NCI-H2171 treated with DMSO at 0.1 percent for 48 hours (cell line): ENCODE results near the gene MAT1A.

Experiments used
- DNase-seq: peaks from one replicate; lab custom pipeline; 2025; lab: John Stamatoyannopoulos, UW

Gene MAT1A

GRCh38 chr10:80281784-80282765 is 7.4 kb downstream of the MAT1A start:
- DNase-seq, result no peak

GRCh38 chr10:80281292-80281691 is 8.2 kb downstream of the MAT1A start:
- DNase-seq, result no peak

DNA sequence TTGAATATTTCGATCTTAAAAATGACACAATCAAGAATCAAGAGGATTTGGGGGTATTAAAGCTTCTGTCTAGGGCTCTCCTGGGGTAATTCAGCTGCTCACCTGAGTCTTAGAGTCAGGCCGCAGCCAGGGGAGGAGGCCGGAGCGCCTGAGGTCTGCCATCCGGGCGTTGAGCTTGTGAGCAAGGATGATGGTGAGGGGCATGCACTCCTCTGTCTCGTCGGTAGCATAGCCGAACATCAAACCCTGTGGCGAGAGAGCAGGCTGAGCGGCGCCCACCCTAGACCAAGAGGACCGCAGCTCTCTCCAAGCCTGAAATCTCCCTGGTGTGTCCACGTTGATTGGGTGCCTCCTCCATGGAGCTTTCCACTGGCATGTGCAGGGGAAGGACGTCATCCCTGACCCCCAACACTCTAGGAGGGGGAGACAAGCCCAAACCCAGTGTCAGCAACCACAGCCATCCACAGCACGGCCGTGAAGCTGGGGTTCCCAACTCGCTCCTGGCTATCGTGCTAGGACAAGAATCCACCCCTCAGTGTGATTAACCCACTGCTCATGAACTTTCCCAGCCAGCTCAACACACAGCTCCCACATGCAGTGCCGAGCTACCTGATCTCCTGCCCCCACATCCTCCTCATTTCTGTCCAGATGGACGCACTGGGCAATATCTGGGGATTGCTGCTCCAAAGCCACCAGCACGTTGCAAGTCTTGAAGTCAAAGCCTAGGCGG is 9.2 kb downstream of the MAT1A start:
- no peak for DNase-seq

DNA sequence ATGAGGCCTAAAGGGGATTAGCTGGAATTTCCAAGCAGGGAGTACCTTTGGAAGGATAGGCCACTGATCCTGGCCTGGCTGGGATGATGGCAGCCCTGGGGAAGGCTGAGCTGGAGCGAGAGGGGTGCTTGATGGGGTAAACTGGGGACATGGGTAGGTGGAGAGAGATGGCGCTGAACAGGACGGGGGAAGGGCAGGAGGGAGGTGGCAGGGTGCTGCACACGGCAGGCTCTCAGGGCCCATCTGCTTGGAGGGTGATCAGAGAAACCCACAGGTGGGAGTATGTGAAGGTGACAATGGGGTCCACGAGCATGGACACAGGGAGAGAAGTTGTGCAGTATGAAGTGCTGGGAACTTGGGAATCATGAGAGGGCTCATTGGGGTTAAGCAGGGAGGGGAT is 10.3 kb downstream of the MAT1A start:
- DNase-seq, result no peak

DNA sequence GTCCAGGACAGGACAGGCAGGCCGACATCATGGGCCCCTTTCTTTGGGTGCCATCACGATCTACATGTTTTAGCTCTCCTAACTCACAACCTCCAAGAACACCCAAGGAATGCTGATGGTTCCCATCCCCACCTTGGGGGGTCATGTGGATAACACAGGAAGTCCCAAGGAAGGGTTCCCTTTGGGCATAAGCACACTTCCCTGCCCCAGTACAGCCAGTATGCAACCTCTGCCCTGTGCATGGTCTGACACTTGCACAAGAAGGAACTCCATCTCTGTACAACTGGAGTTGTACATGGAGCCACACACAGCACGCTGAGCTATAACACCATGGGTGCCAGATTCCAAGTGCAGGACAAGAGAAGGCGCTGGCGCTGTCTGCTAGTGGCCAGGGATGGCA is 11.0 kb downstream of the MAT1A start:
- DNase-seq, result no peak

DNA sequence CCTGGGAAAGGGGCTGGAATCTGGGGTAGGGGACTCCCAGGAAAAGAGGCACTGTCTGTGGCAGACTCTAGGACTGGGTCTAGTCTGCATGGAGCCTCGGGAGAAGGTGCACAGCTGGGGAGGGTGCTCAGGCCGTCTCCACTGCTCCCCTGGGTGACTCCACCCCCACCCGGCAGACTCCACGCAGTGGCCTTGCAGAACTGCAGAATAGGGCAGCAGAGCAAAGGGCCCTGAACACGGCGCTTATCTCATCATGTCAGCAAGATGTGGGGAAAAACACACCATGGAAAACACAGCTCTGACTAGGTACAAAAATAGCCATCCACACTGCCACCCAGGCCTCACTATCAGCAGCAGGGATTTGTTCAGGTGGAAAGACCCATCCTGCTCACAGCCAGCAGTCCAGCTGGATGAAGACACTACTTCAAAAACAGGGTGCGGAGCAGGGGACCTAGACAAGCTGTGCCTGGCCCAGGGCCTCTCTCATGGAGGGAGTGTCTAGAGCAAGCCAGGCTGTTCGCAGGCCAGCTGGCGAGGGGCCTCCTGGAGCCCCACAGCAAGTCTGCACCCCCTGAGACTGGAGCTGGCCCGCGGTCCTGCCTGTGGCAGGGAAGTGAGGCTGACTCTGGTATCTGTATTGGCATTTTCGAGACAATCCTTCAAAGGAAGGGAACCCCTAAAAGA is 11.7 kb downstream of the MAT1A start:
- no peak for DNase-seq

GRCh38 chr10:80277016-80277415 is 12.4 kb downstream of the MAT1A start:
- DNase-seq, result no peak

GRCh38 chr10:80276335-80276734 is 13.1 kb downstream of the MAT1A start:
- DNase-seq, result no peak

- DNase-seq, result no peak
Measured at GRCh38 chr10:80275756-80276155, 13.7 kb downstream of the MAT1A start.

DNA sequence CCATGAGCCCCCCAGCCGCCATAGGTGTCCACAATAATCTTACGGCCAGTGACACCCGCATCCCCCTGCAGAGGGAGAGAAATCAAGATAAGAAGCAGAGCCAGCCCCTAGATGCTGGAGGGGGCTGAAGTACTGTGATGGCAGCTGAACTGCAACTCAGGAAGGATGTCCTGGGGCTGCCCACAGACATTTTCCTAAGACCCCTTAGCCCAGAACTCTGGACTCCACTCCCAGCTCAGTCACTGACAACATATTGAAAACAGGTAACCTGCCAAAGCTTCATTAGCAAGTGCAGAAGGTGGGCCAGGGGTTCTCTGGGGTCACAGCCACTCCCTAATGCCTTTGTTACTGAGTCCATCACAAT is 14.3 kb downstream of the MAT1A start:
- no peak for DNase-seq

DNA sequence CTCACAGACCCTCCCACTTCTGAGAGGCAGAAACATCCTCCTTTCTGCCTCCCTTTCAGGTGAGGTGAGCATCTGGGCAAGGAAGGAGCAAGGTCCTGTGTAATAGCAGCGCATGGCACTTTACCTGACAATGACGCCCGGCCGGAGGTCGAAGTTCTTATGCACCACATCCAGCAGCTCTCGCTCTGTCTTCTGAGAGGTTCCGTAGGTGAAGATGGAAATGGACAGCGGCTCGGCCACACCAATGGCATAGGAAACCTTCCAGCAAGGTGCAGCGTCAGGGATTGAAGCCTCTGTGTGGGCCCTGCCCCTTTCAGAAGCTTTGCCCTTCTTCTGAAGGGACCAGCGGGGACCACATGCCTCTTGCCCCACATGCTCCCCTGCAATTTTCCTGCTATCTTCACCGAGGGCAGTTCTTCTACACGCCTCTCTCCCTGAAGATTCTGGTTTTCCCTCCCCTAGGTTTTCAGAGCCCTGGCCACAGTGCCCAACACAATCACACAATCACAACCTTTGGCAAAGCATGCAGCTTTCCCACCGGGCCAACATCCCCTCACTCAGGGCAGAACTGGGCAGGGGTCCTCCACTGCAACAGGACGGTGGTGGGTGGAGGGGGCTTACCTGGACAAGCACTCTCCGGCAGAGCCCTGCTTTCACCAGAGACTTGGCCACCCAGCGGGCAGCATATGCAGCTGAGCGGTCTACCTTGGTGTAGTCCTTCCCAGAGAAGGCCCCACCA is 14.9 kb downstream of the MAT1A start:
- no peak for DNase-seq

DNA sequence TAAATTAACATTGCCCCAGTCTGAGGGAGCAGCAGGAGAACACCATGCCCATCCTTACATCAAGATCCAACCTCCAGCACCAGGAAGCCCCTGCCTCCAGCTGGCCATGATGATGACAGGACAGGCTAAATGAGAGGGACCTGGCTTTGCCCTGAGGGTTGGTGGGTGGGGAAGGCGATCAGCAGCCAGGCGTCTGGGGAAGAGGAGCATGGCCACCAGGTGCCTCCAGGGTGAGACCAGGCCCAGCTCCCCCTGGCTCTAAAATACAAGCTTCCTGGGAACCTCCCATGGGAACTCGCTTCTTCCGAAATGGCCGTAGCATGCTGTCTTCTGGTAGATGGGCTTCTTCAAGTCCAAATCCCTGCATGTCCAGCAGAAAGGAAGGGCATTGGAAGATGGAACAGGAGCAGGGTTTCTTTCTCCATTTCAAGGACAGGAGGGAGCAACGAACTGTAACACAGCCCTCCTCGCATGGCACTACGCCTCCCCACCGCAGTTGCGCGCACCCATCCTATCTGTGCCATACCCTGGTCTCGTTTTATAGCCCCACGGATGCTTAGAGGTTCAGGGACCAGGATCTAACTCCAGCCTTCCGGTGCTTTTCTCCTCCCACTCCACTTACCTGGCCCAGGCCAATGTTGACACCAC is 15.8 kb downstream of the MAT1A start:
- no peak for DNase-seq

GRCh38 chr10:80272793-80273522 is 16.5 kb downstream of the MAT1A start:
- no peak for DNase-seq

DNA sequence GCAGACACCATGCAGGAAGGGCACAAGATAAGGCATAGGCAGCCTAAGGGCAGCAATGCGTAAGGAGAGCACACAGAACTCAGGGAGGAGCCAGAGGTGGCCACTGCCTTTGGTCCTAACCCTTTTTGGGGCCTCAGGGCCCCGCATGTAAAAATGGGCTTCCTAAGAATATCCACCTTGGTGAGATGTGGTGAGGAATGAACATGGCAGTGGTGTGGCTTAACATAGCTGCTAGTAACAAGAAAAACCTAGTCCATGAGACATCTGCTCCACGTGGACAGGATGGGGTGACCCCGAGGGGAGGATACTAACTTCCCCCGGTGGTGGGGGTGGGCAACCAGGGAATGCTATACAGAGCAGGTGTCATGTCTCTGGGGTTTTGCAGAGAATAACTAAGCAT is 18.0 kb downstream of the MAT1A start:
- no peak for DNase-seq

GRCh38 chr10:80270887-80271286 is 18.6 kb downstream of the MAT1A start:
- no peak for DNase-seq

- no peak for DNase-seq
Measured at GRCh38 chr10:80268938-80269588, 20.4 kb downstream of the MAT1A start.

DNA sequence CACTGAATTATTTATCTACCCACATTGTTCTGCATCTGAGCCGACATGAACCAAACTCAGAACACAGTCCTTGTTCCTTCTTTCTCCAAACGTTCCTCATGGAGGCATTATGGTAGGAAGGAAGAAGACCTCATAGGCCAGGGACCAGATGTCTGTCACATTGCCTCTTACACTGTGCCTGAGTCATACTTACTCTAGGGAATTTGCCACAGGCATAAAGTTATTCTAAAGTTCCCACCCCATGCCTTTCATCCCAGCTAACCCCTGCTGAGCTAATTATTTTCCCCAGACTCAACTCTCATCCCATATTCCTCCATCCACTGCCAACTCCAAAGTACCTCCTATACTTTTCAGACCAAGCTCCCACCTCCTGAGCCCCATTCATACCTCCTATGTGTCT is 21.2 kb downstream of the MAT1A start:
- no peak for DNase-seq

DNA sequence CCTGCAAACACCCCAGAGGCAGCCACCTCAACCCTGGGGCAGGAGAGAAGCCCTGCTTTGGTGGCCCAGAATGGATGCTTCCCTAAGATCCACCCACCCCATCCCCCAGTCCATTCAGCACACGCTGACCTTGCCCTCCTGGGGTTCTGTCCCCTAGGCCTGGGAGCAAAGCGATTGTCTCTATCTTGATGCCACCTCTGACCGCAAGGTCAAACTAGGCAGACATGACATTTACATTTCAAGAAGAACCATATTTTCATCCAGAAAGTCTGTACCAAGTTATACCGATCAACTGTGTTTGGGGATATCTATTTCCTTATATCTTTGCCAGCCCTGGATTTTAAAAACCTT is 23.0 kb downstream of the MAT1A start:
- no peak for DNase-seq

- DNase-seq, result no peak
Measured at GRCh38 chr10:80265740-80266512, 23.5 kb downstream of the MAT1A start.
